DOHH2 (cell line): ENCODE data around the gene TNFAIP8L1.

Source experiments
- EZH2phosphoT487 ChIP-seq: fragments of 200-600 bp; sonication (generic); IDR thresholded peaks from 2 replicates; pipeline ENCODE4 v1.6.1; 2017; ENCODE audit warnings: borderline replicate concordance, mild to moderate bottlenecking, antibody characterized with exemption, low read length, moderate library complexity, mixed read lengths
- TF ChIP-seq, protein P1 (sequence below): fragments of 200-600 bp; sonication (generic); IDR thresholded peaks from one replicate; pipeline ENCODE4 v1.5.1; 2014; ENCODE audit warnings: antibody characterized with exemption, mild to moderate bottlenecking, low read depth, low read length; ENCODE audit not compliant: poor library complexity, severe bottlenecking

- TF ChIP-seq, protein P1, sequence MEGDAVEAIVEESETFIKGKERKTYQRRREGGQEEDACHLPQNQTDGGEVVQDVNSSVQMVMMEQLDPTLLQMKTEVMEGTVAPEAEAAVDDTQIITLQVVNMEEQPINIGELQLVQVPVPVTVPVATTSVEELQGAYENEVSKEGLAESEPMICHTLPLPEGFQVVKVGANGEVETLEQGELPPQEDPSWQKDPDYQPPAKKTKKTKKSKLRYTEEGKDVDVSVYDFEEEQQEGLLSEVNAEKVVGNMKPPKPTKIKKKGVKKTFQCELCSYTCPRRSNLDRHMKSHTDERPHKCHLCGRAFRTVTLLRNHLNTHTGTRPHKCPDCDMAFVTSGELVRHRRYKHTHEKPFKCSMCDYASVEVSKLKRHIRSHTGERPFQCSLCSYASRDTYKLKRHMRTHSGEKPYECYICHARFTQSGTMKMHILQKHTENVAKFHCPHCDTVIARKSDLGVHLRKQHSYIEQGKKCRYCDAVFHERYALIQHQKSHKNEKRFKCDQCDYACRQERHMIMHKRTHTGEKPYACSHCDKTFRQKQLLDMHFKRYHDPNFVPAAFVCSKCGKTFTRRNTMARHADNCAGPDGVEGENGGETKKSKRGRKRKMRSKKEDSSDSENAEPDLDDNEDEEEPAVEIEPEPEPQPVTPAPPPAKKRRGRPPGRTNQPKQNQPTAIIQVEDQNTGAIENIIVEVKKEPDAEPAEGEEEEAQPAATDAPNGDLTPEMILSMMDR, result peak; percentile 54
- no peak for TF ChIP-seq EZH2phosphoT487
Observed at GRCh38 chr19:4624733-4625362, 14.5 kb upstream of the TNFAIP8L1 start.
